ENCODE measurements around the gene SKP2. TPM values are rescaled to one million over a fixed set of nuclear protein-coding genes. Genes with fewer than 3 reads are reported as not detected.
"Not testable (repeated sequence)": the region's sequence is repeated elsewhere in the genome, so short reads cannot be mapped to it uniquely, and the experiment has no call there.

Gene SKP2
- polyA plus RNA-seq, 4 donors, result 42.6 to 46.3 (median 44.3) TPM

DNA sequence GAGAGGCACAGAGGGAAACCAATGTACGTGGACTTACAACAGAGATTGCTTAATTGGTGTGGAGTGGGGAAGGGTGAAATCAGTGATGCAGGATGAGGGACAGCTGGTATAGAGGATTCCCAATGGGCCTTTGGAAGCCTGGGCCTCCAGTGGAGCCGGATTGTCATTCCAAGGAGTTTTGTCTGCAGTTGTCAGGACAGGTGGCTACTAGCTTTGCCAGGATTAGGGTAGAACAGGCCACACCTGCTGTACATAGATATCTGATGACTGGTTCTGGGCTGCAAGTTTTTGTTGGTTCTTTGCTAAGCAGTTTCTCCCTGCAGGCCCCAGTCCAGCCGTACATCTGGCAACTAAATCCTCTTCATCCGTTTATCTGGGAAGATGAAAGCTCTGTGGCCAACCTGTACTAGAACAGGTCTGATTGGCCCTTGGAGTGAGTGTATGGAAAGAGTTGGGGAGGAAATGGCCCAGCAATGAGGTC lies 4.2 kb downstream of the SKP2 start:
- DNase-seq (ENCODE audit: low read depth in 4 of 4, low spot score in 3 of 4), result no peak

DNA sequence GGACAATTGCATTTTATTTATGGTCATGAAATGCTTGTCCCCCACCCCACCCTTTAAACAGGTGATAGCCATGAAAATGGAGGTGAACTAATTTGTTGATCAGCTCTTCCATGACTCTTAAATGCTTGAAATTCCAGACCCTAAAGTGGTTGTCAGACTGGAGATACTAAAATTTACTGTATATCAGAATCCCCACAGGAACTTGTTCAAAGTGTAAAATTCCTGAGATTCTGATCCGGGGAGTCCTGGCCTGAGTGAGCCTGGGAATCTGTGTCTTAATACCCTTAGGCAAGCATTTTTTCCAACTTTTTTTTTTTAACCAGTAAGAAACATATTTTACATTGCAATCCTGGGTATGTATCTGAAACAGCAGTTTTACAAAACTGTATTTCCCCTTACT lies 4.7 kb downstream of the SKP2 start:
- no peak for DNase-seq (ENCODE audit: low read depth in 4 of 4, low spot score in 3 of 4)

DNA sequence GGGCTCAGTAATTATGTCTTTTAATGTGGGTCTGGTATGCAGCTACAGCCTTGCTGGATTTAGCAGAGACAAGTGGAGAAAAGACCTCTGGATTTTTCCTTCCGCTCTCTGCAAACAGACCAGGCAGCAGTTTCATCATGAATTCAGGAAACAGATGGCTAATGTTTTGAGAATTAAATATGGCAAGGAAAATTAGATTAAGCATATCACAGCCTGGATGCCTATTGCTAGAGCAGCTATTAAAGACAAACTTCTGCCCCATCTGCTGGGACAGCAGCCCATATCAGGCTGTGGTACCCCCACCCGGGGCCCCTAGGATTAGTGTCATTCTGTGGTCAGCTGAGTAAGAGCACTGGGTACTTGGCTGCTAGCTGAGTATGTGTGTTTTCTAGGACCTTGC lies 6.2 kb downstream of the SKP2 start:
- DNase-seq (ENCODE audit: low read depth in 4 of 4, low spot score in 3 of 4), result no peak

DNA sequence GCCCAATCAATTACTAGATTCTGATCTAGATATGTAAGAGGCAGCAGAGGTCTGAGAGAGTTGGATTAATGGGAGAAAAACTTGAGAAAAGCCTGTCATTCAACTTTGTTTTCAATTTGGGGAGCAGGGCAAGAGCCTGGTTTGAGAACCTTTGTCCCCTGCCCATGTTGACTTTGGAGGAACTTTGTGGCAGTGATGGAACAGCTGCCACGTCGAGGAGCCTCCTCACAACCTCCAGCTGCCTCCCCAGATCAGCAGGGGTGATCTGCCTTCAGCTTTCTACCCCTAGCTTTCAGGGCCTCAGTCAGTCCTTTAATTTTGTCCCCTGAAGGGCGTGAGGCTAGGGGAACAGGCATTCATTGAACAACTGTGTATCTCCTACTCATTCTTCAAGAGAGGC lies 8.7 kb downstream of the SKP2 start:
- no peak for DNase-seq (ENCODE audit: low read depth in 4 of 4, low spot score in 3 of 4)

DNA sequence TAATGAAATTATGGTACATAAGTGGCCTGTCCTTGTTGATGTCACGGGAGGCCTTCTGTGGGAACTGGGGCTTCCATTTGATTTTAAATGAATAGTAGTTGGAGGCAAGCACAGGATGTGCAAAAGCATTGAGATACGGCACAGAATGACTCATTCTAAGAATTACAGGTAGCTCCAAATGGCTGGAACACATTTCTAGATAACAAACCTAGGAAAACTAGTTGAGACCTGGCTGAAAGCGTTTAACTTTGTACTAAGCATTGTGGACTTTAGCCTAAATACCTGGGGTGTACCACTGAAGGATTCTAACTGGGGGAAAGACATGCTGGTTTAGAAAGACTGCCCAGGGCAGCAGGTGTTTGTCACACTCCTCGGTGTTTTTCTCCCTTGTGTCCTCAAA lies 9.4 kb downstream of the SKP2 start:
- no peak for DNase-seq (ENCODE audit: low read depth in 4 of 4, low spot score in 3 of 4)

DNA sequence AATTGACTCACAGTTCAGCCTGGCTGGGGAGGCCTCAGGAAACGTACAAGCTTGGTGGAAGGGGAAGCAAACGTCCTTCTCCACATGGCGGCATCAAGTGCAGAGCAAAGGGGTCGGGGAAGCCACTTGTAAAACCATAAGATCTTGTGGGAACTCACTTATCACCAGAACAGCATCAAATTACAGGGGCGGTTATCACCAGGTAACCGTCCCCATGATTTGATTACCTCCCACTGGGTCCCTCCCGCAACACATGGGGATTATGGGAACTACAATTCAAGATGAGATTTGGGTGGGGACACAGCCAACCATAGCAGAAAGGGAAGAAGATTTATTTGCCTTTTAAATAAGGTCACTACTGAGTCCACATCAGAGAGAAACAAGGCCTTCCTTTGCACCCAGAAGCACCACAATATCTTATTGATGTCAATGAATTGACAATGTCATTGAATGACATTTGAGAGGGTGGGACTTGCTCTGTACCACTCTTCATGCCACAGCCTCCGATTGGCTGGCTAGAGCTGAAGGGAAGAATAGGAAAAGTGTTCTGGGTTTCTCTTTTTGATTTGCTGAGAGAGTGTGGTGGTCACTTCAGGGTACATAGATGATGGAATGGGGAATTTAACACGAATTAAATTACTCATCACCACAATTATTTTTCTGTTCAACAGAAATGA lies 11.0 kb downstream of the SKP2 start:
- no peak for DNase-seq (ENCODE audit: low read depth in 4 of 4, low spot score in 3 of 4)

DNA sequence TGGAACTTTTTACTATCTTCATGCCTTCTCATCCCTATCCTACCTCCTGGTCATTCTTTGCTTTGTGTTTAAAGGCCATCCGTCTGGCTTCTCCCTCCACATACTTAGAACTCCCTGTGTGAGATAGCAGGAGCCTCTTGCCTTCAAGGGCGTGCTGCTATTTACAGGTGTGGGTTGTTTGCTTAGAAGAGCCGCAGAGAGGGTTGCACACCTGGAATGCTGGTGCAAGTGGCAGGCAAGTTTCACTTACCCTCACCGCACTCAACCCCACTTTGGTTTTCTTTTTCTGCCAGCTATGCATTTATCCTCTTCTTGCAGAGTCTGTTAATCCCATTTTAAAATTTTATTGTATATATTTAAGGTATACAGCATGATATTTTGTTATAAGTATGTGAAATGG lies 12.6 kb downstream of the SKP2 start:
- DNase-seq (ENCODE audit: low read depth in 4 of 4, low spot score in 3 of 4), result no peak

DNA sequence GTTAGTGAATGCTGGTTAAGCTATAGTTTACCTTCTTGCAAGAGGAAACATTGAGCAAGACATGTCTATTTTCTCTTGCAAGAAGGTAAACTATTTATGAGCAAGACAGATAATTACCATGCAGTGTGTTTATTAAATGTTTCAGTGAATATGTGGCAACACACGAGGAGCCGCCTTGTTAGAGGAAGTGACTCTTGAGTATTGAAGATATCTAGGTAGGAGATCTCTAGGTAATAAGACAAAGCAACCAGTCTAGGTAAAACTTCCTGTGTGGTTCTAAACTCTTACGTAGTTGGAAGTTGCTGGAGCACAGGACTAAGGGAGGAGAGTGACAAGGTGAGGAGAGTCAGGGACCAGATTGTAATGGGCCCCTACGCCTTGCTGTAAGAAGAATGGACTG lies 16.8 kb downstream of the SKP2 start:
- no peak for DNase-seq (ENCODE audit: low read depth in 4 of 4, low spot score in 3 of 4)

DNA sequence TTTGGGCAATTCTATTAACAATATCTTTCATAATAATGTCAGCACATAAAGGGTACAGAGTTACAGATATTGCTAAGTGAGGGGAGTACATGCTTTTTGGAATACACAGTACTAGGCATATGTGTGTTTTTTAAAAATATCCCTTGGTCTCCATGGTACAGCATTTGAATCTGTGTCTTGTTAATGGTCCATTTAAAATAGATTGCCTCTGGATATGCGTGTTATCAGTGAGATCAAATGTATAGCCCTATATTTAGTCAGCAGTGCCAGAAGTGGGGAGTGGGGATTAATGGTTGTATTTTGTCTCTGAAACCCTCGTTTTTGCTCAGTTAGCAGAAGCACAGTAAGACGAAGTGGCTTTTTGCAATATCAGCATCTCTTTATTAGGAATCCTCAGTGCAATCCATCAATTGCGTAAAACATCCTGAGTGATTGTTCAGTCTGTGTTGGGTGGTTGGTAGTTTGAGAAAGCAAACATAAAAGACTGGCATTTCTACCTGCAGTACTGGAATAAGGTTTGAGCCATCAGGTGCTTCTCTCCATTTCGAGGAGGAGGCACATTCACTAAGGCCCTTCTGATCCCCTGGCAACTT lies 19.0 kb downstream of the SKP2 start:
- no peak for DNase-seq (ENCODE audit: low read depth in 4 of 4, low spot score in 3 of 4)

DNA sequence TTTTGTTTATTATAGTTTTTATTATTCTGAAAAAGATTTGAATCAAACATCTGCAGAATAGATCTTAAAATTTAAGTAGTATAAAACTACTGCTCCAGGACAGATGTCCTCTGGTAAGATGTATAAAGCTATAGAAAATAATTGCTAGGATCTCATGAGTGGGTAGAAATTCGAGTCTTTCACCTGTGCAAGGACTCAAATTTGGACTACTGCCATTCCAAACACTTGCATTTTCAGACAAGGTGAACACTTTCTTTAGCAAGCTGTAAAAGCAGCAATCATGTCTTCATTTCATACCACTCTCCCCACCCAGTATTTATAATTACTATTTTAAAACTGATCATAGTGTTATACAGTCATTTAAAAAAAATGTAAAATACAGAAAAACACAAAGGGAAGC lies 20.7 kb downstream of the SKP2 start:
- DNase-seq (ENCODE audit: low read depth in 4 of 4, low spot score in 3 of 4), result no peak

DNA sequence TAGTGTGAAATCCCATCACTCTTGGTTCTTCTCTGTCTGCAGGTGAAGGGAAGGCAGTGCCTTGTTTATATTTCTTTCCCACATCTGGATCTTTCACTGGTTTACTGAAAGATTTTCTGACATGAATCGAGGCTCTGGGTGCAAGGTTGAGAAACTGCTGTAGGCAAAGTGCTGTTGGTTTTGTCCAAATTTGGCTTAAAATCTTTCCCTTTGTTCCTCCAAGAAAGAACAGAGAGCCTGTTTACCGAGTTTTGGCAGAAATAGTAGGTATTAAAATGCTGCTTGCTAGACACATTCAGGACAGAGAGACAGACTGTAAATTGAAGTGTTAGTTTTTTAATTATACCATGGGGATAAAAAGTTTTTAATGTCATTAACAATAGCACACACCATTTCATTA lies 21.5 kb downstream of the SKP2 start:
- no peak for DNase-seq (ENCODE audit: low read depth in 4 of 4, low spot score in 3 of 4)

DNA sequence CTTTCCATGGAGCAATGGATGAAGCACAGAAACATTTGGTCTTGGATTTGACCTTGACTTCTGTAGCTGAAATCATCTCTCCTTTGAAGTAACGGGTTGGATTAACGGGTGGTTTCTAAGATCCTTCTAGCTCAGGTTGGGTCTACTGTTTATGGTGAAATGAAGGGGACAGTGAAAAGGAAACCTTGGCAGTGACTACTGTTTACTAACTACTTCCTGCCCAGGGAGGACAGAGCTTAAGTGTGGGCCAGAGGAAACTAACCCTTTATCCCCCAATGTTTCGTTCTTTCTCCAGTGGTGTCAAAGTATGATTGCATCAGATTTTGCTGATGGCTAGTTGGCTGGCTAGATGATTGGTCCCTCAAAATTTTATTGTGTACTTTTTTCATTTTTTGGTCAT lies 22.2 kb downstream of the SKP2 start:
- no peak for DNase-seq (ENCODE audit: low read depth in 4 of 4, low spot score in 3 of 4)

DNA sequence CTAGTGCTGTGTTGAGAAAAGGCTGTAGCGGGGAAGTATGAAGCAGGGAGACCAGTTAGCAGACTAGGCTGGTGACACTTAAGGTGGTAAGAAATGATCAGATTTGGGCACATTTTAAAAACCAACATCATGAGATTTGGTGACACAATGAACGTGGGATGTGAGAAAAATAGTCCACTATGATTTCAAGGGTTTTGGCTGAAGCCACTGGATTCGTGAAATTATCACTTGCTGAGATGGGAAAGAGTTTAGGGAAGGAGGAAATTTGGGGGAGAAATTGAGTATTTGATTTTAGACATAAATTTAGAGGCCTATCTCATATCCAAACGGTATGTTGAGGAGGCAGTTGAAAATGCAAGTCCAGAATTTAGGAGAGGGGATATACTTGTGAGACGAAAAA lies 23.1 kb downstream of the SKP2 start:
- no peak for DNase-seq (ENCODE audit: low read depth in 4 of 4, low spot score in 3 of 4)

DNA sequence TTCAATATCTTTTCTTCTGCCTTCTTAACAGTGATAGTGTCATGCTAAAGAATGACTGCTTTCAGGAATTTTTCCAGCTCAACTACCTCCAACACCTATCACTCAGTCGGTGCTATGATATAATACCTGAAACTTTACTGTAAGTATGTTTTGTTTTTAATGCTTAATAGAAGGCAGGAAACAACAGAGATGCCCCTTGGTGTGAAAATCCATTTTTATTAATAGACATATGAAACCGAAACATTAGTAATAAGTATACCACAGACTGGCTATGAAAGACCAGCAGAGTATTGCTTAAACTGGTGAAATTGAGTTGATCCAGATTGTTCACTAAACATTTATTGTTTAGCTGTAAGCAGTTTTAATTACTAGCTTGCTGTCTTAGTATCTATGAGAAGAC lies 25.2 kb downstream of the SKP2 start:
- DNase-seq (ENCODE audit: low read depth in 4 of 4, low spot score in 3 of 4), result no peak

DNA sequence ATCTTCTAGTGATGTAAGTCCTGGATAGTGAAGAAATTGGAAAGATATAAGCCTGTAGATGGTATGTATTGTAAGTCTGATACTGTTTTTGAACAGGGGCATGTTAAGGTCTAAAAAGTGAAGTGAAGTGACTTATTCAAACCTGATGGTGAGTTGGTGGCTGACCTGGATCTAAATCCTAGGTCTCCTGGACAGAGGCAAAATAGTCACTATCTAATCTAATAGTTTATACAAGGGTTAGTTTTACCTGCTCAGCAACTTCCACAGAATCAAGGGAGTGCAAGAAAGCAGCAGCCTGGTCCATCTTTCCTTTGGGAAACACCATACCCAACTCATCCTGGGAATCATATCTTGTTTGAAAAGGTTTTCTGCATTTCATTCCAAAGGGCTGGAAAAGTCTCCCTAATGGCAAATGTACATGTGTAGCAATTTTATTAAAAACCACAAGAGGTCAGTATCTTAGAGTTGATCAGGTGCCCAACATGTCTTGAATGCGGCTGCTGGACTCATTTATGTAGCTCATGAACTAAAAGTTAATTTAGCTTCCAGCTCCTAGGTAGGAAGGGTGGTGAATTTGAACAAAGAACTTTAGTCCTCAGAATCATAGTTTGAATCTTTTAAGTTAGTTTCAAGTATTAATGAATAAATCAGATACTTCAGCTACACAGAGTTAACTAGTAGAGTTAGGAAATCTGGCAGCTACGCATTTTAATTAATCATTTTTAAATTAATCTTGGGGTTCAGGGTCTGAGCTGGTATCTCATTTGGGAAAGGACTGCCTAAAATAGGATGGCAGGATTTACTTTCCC lies 26.0 kb downstream of the SKP2 start:
- DNase-seq (ENCODE audit: low read depth in 4 of 4, low spot score in 3 of 4), result peak in 3 of 4 donors; percentile 5 to 16 (median 13)

DNA sequence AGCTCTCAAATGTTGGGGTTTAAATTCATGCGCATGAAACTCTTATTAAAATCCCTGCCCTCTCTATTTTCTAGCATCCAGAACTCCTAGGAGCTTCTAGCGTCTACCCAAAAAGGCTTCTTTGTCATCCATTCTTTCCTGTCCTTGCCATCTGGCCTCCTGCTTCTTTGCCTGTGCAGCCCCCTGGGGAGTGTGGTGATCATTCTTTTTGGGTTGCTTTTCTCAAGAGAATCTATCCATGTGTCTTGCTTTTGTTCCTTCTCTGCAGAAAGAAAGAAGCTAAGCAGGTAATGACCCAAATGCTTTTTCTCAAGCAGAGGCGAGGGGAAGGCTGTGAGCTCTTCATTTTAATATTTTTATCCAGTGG lies 26.6 kb downstream of the SKP2 start:
- no peak for DNase-seq (ENCODE audit: low read depth in 4 of 4, low spot score in 3 of 4)

DNA sequence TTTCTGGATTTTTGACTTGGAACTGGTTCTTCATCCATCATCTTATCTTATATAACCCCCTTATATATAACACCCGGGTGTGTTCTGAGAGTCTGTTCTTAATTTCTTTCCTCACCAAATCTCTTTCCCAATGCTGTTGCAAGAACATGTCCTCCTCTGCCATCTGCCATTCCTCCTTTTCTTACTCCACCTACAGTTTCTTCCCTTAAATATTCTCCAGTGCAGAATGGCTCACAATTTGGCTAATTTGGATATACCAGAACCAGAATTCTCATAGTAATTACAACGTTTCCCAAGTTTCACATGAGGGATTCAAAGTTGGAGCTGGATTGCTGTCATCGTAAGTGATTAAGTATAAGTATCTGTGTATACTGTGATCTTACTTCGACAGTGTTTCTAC lies 28.0 kb downstream of the SKP2 start:
- DNase-seq (ENCODE audit: low read depth in 4 of 4, low spot score in 3 of 4), result no peak

DNA sequence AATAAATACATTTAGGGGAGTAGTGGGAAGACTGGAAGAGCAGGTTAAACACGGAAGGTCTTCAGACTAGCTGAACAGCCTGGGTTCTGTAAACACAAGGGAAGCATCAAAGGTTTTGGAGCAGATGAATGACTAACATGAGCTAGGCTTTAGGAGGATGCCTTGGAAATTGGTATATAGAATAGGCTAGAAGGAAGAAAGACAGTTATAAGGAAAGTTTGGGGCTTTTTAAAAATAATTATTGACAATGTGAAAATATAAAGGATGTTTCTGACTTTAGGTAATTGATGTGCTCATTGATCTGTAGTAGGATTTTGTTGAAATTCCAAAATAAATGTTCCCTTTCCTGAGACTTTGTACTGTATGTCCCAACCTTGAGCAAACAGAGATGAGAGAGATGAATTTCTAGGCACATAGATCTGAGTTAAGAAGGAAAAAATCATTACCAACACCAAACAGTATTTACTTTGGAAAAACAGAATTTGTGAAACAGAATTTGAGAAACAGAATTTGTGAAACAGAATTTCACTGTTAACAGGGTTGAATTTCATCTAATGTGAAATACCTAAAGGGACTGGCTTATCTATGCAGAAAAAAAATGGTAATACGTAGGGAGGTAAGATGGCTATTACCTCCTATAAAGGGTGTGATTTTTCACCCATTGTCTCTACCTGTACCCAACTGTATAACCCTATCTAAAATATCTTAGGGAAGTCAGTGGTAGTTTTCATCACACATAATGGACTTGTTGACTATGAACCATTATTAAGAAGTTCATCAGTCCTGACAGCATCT lies 28.8 kb downstream of the SKP2 start:
- DNase-seq (ENCODE audit: low read depth in 4 of 4, low spot score in 3 of 4), result no peak

DNA sequence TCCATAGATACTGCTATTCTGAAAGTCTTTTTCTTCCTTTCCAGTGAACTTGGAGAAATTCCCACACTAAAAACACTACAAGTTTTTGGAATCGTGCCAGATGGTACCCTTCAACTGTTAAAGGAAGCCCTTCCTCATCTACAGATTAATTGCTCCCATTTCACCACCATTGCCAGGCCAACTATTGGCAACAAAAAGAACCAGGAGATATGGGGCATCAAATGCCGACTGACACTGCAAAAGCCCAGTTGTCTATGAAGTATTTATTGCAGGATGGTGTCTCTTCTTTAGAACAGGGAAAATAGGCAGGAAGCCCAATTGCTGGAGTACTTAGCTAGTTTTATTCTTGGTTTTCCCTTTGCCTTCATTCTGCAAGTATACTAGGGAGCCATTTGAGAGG lies 29.9 kb downstream of the SKP2 start:
- no peak for DNase-seq (ENCODE audit: low read depth in 4 of 4, low spot score in 3 of 4)

DNA sequence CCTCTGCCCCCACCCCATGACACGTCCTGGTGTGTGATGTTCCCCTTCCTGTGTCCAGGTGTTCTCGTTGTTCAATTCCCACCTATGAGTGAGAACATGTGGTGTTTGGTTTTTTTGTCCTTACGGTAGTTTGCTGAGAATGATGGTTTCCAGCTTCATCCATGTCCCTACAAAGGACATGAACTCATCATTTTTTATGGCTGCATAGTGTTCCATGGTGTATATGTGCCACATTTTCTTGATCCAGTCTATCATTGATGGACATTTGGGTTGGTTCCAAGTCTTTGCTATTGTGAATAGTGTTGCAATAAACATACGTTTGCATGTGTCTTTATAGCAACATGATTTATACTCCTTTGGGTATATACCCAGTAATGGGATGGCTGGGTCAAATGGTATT lies 32.5 kb downstream of the SKP2 start:
- DNase-seq (ENCODE audit: low read depth in 4 of 4, low spot score in 3 of 4), result not testable (repeated sequence)

DNA sequence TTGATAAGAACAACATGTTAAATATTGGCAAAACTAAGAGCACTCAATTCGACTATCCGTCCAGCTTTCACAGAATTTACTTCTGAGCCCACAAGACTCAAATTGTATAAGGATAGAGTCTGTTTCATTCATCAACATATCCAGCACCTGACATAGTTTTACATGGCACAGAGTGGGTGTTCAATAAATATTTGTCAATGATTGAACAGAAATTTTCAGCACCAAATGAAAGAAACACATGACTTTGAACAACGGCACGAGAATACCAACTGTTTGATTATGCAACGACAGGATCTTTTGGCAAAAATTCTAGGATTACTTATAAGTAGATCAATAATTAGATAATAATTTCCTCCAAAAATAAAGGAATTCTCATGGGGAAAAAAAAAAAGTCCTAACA lies 41.8 kb downstream of the SKP2 start:
- DNase-seq (ENCODE audit: low read depth in 4 of 4, low spot score in 3 of 4), result no peak

All from right renal pelvis (tissue), 4 donors.